ENCODE data around the gene ATP9A. TPM values are rescaled to one million over a fixed set of nuclear protein-coding genes. Genes with fewer than 3 reads are reported as not detected.

Gene ATP9A
- total RNA-seq, 1 experiment from 2014 or later = 18.6 TPM

DNA sequence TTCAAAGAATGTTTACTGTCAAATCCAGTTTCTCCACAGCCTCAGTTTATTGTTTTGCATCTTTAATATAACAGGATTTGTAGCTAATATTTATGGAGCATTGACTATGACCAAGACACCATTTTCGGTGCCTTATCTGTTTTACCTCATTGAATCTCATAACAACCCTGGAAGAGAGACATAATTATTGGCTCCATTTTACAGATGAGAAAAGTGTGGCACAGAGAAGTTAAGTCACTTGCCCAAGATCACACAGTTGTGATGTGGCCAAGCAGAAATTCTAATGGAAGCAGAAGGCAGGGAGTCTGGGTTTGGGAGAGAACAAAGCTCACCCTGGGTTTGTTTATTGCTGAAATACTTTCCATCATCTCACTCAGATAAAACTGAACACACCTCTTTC, 208.1 kb downstream of the ATP9A start:
- Histone ChIP-seq H3F3A (ENCODE audit: insufficient read depth, low read depth) (peaks cover 7% of the 10 kb centered on the region), H3K4me3 (no peak overlapping the region), H3K4me1 (replicated peaks; ENCODE audit: insufficient read depth) (peaks cover 24% of the 10 kb centered on the region), H3K27me3 (ENCODE audit: insufficient read depth, low read depth) (peaks cover 54% of the 10 kb centered on the region), H2AFZ (no peak overlapping the region), H3K4me2 (no peak overlapping the region), H3K79me2 (ENCODE audit: low read depth) (no peaks in the 10 kb centered on the region), H3K9me2 (ENCODE audit: insufficient read depth) (no peaks in the 10 kb centered on the region), H4K20me1 (ENCODE audit: insufficient read depth) (no peaks in the 10 kb centered on the region), H3K36me3 (ENCODE audit: low read depth) (no peaks in the 10 kb centered on the region), H3K27ac (no peak overlapping the region), H3K9me3 (ENCODE audit: insufficient read depth, low read depth) (no peaks in the 10 kb centered on the region)
- intact Hi-C loops (cut with micrococcal nuclease; ENCODE audit: unreplicated experiment) = no loop called here
- ChIA-PET POLR2A (ENCODE audit: unreplicated experiment) (no interaction called here), CTCF (no interaction called here)
- no TSS peak for BruUV-seq (replicated peaks)
- TF ChIP-seq, protein P1, sequence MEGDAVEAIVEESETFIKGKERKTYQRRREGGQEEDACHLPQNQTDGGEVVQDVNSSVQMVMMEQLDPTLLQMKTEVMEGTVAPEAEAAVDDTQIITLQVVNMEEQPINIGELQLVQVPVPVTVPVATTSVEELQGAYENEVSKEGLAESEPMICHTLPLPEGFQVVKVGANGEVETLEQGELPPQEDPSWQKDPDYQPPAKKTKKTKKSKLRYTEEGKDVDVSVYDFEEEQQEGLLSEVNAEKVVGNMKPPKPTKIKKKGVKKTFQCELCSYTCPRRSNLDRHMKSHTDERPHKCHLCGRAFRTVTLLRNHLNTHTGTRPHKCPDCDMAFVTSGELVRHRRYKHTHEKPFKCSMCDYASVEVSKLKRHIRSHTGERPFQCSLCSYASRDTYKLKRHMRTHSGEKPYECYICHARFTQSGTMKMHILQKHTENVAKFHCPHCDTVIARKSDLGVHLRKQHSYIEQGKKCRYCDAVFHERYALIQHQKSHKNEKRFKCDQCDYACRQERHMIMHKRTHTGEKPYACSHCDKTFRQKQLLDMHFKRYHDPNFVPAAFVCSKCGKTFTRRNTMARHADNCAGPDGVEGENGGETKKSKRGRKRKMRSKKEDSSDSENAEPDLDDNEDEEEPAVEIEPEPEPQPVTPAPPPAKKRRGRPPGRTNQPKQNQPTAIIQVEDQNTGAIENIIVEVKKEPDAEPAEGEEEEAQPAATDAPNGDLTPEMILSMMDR (conservative IDR thresholded peaks at IDR 0.05) = no peak
- no peak for TF ChIP-seq EZH2 (IDR thresholded peaks at IDR 0.05; ENCODE audit: low read depth)
- no peak for DNase-seq

DNA sequence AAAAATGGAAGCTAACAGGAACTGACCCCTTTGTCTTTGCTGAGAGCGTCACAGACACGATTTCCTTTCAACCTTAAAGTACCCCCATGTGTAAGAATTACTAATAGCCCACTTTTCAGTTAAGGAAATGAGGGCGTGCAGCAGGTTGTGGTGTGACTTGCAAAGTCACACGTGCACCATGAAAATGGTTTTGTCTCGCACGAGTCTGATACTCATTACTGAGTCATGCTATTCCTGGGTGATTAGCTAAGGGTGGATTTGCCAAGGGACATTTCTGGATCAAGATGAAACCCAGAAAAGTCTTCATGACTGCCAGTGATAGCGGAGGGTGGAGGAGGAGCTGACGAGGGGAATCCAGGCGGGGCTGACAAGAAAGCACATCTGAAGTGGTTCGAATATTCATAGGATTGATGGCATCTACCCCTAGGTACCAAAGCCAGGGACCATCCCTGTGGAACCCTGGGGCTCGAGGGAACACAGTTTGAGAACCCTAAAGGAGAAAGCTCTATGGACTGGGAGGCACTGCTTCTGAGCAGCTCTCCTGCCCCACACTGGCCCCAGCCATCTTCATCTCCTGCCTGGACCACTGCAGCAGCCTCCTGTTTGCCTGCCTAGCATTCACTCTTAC, 213.5 kb downstream of the ATP9A start:
- Histone ChIP-seq H3K4me3 (no peak overlapping the region), H3K27me3 (ENCODE audit: insufficient read depth, low read depth) (peaks cover 10% of the 10 kb centered on the region), H4K20me1 (ENCODE audit: insufficient read depth) (no peaks in the 10 kb centered on the region), H3K27ac (no peak overlapping the region), H3F3A (ENCODE audit: insufficient read depth, low read depth) (no peaks in the 10 kb centered on the region), H3K4me2 (no peak overlapping the region), H3K79me2 (ENCODE audit: low read depth) (no peaks in the 10 kb centered on the region), H2AFZ (no peak overlapping the region), H3K4me1 (replicated peaks; ENCODE audit: insufficient read depth) (no peaks in the 10 kb centered on the region), H3K9me3 (ENCODE audit: insufficient read depth, low read depth) (no peaks in the 10 kb centered on the region), H3K9me2 (ENCODE audit: insufficient read depth) (no peaks in the 10 kb centered on the region), H3K36me3 (ENCODE audit: low read depth) (no peaks in the 10 kb centered on the region)
- no peak for DNase-seq
- POLR2A ChIA-PET (ENCODE audit: unreplicated experiment) = no interaction called here
- intact Hi-C loops (cut with micrococcal nuclease; ENCODE audit: unreplicated experiment) = no loop called here
- CTCF ChIA-PET = no interaction called here
- TF ChIP-seq, protein P1 (conservative IDR thresholded peaks at IDR 0.05) = no peak
- no peak for TF ChIP-seq EZH2 (IDR thresholded peaks at IDR 0.05; ENCODE audit: low read depth)
- BruUV-seq (replicated peaks) = no TSS peak

DNA sequence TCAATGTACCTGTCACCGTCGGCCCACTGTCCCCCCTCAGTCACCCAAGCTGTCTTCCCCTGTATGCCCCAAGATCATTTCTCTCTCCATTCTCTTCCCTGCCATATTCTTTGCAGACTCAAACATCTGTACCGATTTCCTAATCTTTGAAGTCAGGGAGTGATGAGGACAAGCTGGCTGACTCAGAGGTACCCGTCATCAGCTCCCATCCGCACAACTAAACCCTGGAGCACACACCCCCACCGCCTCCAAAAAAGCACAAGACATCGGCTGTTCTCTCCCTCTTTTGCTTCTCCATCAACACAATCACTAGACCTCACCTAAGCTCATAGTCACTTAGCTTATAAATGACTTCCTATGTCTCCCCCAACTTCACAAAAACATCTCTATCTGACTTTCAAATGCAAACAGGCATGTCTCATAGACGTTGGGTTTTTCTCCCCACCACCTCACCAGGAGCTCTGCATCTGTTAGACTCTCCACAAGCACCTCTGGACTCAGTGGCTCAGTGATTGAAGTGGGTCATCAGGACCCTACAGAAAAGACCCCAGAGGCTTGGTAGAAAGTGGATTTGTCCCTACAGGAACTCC, 214.2 kb downstream of the ATP9A start:
- Histone ChIP-seq H3K4me2 (no peak overlapping the region), H3K27me3 (ENCODE audit: insufficient read depth, low read depth) (peaks cover 3% of the 10 kb centered on the region; the same call in 1 of the 2 replicates), H3K4me1 (replicated peaks; ENCODE audit: insufficient read depth) (no peaks in the 10 kb centered on the region), H3K4me3 (no peak overlapping the region), H3K36me3 (ENCODE audit: low read depth) (no peaks in the 10 kb centered on the region), H3K27ac (no peak overlapping the region), H3K9me3 (ENCODE audit: insufficient read depth, low read depth) (no peaks in the 10 kb centered on the region), H4K20me1 (ENCODE audit: insufficient read depth) (no peaks in the 10 kb centered on the region), H3F3A (ENCODE audit: insufficient read depth, low read depth) (no peaks in the 10 kb centered on the region), H2AFZ (no peak overlapping the region), H3K9me2 (ENCODE audit: insufficient read depth) (no peaks in the 10 kb centered on the region), H3K79me2 (ENCODE audit: low read depth) (no peaks in the 10 kb centered on the region)
- no TSS peak for BruUV-seq (replicated peaks)
- ChIA-PET CTCF (no interaction called here), POLR2A (ENCODE audit: unreplicated experiment) (no interaction called here)
- TF ChIP-seq, protein P1 (conservative IDR thresholded peaks at IDR 0.05) = no peak
- TF ChIP-seq EZH2 (IDR thresholded peaks at IDR 0.05; ENCODE audit: low read depth) = no peak
- DNase-seq = no peak
- intact Hi-C loops (cut with micrococcal nuclease; ENCODE audit: unreplicated experiment) = no loop called here
